GM21447 (cell line): ENCODE measurements around the gene POTEM.
"Not testable (repeated sequence)": the region's sequence is repeated elsewhere in the genome, so short reads cannot be mapped to it uniquely, and the experiment has no call there.

Experiments used
- ATAC-seq: cut with Tn5 transposase; IDR thresholded peaks from one replicate; pipeline ENCODE4 v1.9.1; 2021; ENCODE audit not compliant: unreplicated experiment

Gene POTEM

DNA sequence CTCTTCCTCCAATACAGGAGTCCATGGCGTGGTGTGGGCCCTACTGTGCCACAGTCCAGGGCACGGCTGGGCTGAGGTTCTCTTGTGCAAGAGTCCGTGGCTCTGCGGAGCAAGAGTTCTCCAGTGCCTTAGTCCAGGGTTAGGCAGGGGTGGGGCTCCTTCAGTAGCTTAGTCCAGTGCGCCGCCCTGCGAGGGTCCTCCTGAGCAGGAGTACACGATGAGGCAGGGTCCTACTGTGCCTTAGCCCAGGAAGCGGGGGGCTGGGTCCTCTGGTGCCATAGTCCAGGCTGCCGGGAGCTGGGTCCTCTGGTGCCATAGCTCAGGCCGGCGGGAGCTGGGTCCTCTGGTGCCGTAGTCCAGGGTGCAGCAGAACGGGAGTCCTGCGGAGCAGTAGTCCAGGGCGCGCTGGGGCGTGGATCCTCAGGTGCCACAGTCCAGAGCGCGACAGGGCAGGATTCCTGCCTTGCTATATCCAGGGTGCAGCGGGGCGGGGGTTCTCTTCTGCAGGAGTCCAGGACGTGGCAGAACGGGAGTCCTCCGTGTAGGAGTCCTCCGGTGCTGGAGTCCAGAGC lies 69.7 kb downstream of the POTEM start:
- ATAC-seq: not testable (repeated sequence)

DNA sequence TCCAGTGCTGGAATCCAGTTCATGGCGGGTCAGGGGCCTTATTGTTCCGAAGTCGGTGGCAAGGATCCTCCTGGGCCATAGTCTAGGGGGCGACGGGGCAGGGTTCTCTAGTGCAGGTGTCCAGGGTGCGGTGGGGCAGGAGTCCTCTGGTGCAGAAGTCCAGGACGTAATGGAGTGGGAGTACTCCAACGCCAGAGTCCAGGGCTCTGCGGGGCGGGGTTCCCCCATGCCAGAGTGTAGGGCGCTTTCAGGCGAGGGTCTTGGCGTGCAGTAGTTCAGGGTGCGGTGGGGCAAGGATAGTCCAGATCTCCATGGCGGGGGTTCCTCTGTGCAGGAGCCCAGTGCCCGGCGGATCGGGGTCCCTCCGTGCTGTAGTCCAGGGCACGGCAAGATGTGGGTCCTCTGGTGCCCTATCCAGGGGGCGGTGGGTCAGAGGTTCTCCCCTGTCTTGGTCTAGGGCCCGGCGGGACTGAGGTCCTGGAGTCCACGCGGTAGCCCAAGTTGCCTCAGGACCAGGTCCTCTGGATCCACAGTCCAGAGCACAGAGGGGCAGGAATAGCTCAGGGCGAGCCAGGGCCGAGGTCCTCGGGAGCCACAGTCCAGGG lies 70.9 kb downstream of the POTEM start:
- ATAC-seq: not testable (repeated sequence)

DNA sequence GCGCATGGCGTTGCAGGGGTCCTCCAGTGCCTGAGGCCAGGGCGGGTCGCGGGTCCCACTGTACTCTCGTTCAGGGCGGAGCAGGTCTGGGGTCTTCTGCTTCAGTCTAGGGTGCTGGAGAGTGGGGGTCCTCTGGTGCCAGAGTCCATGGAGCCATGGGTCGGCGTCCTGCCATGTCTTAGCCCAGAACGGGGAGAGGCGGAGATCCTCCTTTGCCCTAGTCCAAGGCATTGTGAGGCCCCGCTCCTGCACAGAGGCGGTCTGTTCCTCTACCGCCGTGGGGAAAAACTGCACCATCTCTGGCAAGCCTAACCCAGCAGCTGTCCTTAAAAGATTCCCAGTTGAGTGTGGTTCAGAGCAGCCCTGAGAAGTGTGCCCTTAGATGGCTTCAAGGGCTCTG lies 71.6 kb downstream of the POTEM start:
- ATAC-seq: not testable (repeated sequence)

- not testable (repeated sequence) for ATAC-seq
These were observed 76.2 kb downstream of the POTEM start for GRCh38 chr14:19043384-19043783.
